HUDEP-2 (cell line): Measurements from ENCODE around the gene RPL13.

Source experiments
- DNase-seq, 76 experiments: peaks; one replicate each; lab custom pipeline; 2025; ENCODE audit not compliant: unreplicated experiment in 76 of 76; lab: John Stamatoyannopoulos, UW

RPL13 gene

DNA sequence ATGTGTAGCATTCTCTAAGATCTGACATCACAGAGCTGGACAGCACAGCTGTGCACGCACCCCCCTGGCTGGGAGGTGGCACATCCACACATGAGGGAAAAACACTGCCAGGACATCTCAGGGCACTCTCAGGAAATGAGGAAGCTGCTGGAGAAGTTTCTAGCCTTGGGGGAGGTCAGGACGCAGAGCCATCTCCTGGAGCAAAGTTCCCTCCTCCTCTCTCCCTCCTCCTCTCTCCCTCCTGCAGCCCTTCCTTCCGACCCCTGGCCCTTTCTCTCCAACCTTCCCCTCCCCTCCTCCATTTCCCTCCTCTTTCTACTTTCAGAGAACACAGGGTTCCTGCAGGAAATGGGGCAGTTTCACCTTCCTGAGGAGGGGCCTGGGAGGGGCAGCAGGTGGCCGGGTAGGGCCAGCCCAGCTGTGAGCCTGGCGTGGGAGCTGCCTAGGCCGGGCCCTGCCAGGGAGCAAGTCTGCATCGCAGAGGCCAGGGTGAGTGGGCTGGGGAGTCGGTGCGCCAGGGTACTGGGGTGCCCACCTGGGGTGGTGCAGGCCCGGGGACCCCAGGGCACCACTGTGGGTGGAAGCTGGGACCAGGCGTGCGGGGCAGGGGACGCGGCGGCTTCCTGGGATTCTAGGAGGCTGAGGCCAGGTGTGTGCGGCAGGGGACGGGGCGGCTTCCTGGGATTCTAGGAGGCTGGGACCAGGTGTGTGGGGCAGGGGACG is 52.9 kb downstream of the RPL13 start, which contains the start of gene DPEP1:
Gene DPEP1, plus strand, starts transcription at position 412 of the 723 bp plus-strand sequence. CDS start 16,769 bp downstream, outside the sequence.
- no peak for DNase-seq

DNA sequence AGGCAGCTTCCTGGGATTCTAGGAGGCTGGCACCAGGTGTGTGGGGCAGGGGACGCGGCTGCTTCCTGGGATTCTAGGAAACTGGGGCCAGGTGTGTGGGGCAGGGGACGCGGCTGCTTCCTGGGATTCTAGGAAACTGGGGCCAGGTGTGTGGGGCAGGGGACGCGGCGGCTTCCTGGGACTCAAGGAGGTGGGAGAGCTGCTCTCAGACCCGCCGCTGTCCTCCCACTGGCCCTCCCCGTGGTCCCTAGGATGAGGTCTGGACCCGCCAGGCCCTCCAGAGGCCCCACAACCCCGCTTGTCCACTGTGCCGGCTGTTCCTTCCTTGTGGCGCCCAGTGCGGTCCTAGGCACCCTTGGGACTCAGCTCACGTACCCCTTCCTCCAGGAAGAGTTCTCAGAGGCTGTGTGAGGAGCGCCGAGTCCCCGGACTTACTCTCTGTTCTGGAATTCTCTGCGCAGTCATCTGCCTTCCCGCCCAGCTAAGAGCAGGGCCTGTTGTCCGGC is 53.5 kb downstream of the RPL13 start:
- DNase-seq, result no peak
